HL-60 (cell line): Measurements from ENCODE around the gene RPS6KA4.
A peak's percentile ranks its signal among the peaks of the same experiment; 100 is the strongest.

Experiments used
- DNase-seq, 2 experiments: peaks; one replicate each; pipeline ENCODE4 v3.0.0-alpha.2; 2010 to 2020; ENCODE audit warnings: low read depth in 1 of 2, low spot score in 1 of 2
- H3K27ac ChIP-seq: fragments of 250-450 bp; sonication (Bioruptor Pico); replicated peaks from 2 replicates; pipeline ENCODE4 v1.5.1; 2020; ENCODE audit warnings: mild to moderate bottlenecking, moderate library complexity
- H3K27me3 ChIP-seq: fragments of 250-450 bp; sonication (Bioruptor Pico); 2 replicates; pipeline ENCODE4 v1.5.1; 2021; ENCODE audit warnings: mild to moderate bottlenecking, moderate library complexity; ENCODE audit not compliant: insufficient read depth, poor library complexity, severe bottlenecking
- H3K4me3 ChIP-seq: replicated peaks from 2 replicates; pipeline ENCODE4 v1.5.1; 2011; ENCODE audit warnings: mild to moderate bottlenecking, control low read depth, low read length; ENCODE audit not compliant: insufficient read depth
- GABPA ChIP-seq: IDR thresholded peaks from 2 replicates; pipeline ENCODE4 v1.6.1; 2012; ENCODE audit warnings: low read depth
- POLR2AphosphoS5 ChIP-seq: IDR thresholded peaks from 2 replicates; pipeline ENCODE4 v1.6.1; 2012; ENCODE audit warnings: low read depth
- SPI1 ChIP-seq: IDR thresholded peaks from 2 replicates; pipeline ENCODE4 v1.6.1; 2012; ENCODE audit warnings: low read depth, mild to moderate bottlenecking, borderline replicate concordance
- TF ChIP-seq, protein P1 (sequence below): IDR thresholded peaks from 2 replicates; pipeline ENCODE4 v1.6.1; 2012; ENCODE audit warnings: low read depth; ENCODE audit not compliant: insufficient replicate concordance
- TF ChIP-seq, protein P2 (sequence below): IDR thresholded peaks from one replicate; pipeline ENCODE4 v1.5.1; 2011; ENCODE audit warnings: low read length, control low read depth, inconsistent platforms; ENCODE audit not compliant: insufficient read depth

The RPS6KA4 gene

DNA sequence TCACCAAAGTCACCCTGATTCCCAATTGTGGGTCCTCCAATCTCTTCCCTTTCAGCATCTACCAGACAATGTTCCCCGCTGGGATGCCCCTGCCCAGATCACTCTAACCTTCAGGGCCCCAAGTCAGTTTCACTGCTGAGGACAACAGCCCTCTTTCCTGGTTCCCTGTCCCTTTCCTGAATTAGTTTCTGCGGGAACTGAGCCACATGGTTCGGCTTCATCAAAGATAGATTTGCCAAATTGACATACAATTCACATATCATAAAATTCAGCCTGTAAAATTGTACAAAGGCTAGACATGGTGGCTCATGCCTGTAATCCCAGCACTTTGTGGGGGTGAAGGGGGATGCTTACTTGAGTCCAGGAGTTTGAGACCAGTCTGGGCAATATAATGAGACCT is 31.0 kb upstream of the RPS6KA4 start:
- Histone ChIP-seq H3K27me3 (no peaks in the 10 kb centered on the region), H3K4me3 (no peak overlapping the region), H3K27ac (no peak overlapping the region)
- no peak for TF ChIP-seq POLR2AphosphoS5
- TF ChIP-seq, protein P1, sequence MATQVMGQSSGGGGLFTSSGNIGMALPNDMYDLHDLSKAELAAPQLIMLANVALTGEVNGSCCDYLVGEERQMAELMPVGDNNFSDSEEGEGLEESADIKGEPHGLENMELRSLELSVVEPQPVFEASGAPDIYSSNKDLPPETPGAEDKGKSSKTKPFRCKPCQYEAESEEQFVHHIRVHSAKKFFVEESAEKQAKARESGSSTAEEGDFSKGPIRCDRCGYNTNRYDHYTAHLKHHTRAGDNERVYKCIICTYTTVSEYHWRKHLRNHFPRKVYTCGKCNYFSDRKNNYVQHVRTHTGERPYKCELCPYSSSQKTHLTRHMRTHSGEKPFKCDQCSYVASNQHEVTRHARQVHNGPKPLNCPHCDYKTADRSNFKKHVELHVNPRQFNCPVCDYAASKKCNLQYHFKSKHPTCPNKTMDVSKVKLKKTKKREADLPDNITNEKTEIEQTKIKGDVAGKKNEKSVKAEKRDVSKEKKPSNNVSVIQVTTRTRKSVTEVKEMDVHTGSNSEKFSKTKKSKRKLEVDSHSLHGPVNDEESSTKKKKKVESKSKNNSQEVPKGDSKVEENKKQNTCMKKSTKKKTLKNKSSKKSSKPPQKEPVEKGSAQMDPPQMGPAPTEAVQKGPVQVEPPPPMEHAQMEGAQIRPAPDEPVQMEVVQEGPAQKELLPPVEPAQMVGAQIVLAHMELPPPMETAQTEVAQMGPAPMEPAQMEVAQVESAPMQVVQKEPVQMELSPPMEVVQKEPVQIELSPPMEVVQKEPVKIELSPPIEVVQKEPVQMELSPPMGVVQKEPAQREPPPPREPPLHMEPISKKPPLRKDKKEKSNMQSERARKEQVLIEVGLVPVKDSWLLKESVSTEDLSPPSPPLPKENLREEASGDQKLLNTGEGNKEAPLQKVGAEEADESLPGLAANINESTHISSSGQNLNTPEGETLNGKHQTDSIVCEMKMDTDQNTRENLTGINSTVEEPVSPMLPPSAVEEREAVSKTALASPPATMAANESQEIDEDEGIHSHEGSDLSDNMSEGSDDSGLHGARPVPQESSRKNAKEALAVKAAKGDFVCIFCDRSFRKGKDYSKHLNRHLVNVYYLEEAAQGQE = no peak
- TF ChIP-seq, protein P2, sequence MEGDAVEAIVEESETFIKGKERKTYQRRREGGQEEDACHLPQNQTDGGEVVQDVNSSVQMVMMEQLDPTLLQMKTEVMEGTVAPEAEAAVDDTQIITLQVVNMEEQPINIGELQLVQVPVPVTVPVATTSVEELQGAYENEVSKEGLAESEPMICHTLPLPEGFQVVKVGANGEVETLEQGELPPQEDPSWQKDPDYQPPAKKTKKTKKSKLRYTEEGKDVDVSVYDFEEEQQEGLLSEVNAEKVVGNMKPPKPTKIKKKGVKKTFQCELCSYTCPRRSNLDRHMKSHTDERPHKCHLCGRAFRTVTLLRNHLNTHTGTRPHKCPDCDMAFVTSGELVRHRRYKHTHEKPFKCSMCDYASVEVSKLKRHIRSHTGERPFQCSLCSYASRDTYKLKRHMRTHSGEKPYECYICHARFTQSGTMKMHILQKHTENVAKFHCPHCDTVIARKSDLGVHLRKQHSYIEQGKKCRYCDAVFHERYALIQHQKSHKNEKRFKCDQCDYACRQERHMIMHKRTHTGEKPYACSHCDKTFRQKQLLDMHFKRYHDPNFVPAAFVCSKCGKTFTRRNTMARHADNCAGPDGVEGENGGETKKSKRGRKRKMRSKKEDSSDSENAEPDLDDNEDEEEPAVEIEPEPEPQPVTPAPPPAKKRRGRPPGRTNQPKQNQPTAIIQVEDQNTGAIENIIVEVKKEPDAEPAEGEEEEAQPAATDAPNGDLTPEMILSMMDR = no peak
- TF ChIP-seq GABPA = no peak
- TF ChIP-seq SPI1 = no peak
- no peak for DNase-seq

- TF ChIP-seq GABPA (no peak), SPI1 (no peak), POLR2AphosphoS5 (no peak)
- TF ChIP-seq, protein P2 = no peak
- TF ChIP-seq, protein P1 = no peak
- Histone ChIP-seq H3K27me3 (no peaks in the 10 kb centered on the region), H3K27ac (no peak overlapping the region; the same call in 1 of the 2 replicates), H3K4me3 (no peak overlapping the region)
- no peak for DNase-seq
Observed at GRCh38 chr11:64330888-64331287, 28.1 kb upstream of the RPS6KA4 start.

DNA sequence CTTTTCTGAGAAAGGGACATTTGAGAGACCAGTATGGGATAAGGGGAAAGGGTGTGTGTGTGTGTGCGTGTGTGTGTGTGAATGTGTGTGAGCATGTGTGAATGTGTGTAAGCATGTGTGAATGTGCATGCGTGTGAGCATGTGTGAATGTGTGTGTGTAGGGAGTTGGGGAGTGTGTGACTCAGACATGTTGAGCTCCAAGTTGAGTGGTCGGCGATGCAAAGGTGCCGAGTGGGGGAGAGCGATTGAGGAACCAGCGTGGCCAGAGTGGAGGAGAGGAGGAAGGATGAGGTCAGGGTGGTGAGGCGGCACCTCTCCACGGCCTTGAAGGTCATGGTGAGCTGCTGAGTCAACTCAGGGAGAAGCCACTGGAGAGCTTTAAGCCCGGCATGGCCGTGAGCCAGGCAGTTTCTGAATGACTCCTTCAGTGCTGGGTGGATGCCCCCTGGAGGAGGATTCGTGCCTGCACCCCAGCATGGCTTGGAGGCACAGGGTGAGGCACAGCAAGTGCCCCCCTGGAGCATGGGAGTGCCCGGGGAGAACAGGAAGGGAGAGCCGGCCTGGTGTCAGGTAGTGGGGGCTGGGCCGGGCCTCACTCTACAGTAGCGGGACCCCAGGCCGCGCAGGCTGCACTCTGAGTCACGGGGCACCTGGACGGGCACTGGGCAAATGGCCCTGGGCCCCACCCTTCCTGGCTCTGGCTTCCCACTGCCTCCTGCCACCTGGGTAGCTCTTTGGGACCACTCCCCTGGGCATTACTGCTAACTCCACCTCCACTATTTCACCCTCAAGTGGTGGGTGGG is 27.2 kb upstream of the RPS6KA4 start:
- peak; percentile 90 to 96 for DNase-seq
- TF ChIP-seq POLR2AphosphoS5 (peak; percentile 59), GABPA (no peak), SPI1 (no peak)
- TF ChIP-seq, protein P1 = no peak
- TF ChIP-seq, protein P2 = peak; percentile 82
- Histone ChIP-seq H3K4me3 (no peak overlapping the region), H3K27ac (peak overlapping the region; percentile 48), H3K27me3 (no peaks in the 10 kb centered on the region)
